HepG2 (cell line): ENCODE results near the gene HLCS. TPM values are rescaled to one million over a fixed set of nuclear protein-coding genes. Genes with fewer than 3 reads are reported as not detected.
"Not testable (repeated sequence)": the region's sequence is repeated elsewhere in the genome, so short reads cannot be mapped to it uniquely, and the experiment has no call there.

Experiments
- ATAC-seq: fragments of 200-7000 bp; cut with Tn5 transposase; 3 replicates; pipeline ENCODE4 v1.9.1; 2020; ENCODE audit warnings: mild to moderate bottlenecking, moderate library complexity
- BruUV-seq: library from RNA; stranded (reverse); fragments of 400-500 nt; replicated peaks from 2 replicates; lab custom pipeline; 2021; lab: Mats Ljungman, UMichigan
- CTCF ChIA-PET: fragments of 300-600 bp; formaldehyde crosslinking; extraction: SDS; loops from one replicate; lab custom pipeline; 2021; ENCODE audit warnings: low total read pairs, inconsistent platforms, low intra/inter-chr PET ratio; lab: Yijun Ruan, JAX
- POLR2A ChIA-PET: fragments of 350-600 bp; sonication (Branson Sonifier 250); formaldehyde crosslinking; loops from one replicate; lab custom pipeline; 2020; ENCODE audit warnings: antibody characterized with exemption, inconsistent platforms; lab: Yijun Ruan, JAX
- DNase-seq: peaks from one replicate; pipeline ENCODE4 v3.0.0-alpha.2; 2015; ENCODE audit warnings: low spot score
- FAIRE-seq: peaks from 3 replicates; lab custom pipeline; 2011; peaks lifted over from hg19 to GRCh38; lab: Jason Lieb, UNC
- H2AFZ ChIP-seq: one replicate; pipeline ENCODE4 v1.6.1; 2011; ENCODE audit warnings: low read length, inconsistent platforms
- H3K27ac ChIP-seq: fragments of 300-600 bp; 3 replicates; pipeline ENCODE4 v1.8.0; 2011; ENCODE audit warnings: mixed run types, mild to moderate bottlenecking, mixed read lengths, low read length, inconsistent platforms; ENCODE audit not compliant: insufficient read depth; ENCODE audit errors: extremely low read length
- H3K27me3 ChIP-seq, 2 experiments: fragments of 200-600 bp in 1 of 2; 2 replicates in 1 of 2; 3 replicates in 1 of 2; pipeline versions ENCODE4 v1.6.0 to v1.8.0; 2011; ENCODE audit warnings: low read length in 2 of 2, mild to moderate bottlenecking in 2 of 2, moderate library complexity in 2 of 2, inconsistent platforms in 1 of 2; ENCODE audit not compliant: insufficient read depth in 2 of 2, control insufficient read depth in 1 of 2
- H3K36me3 ChIP-seq, 2 experiments: fragments of 200-600 bp in 1 of 2; replicated peaks in 1 of 2; 2 replicates in 1 of 2; 3 replicates in 1 of 2; pipeline versions ENCODE4 v1.5.1 to v1.8.0; 2011; ENCODE audit warnings: low read length in 2 of 2, inconsistent platforms in 1 of 2; ENCODE audit not compliant: insufficient read depth in 2 of 2, control insufficient read depth in 1 of 2
- H3K4me1 ChIP-seq: 2 replicates; pipeline ENCODE4 v1.5.1; 2012; ENCODE audit warnings: low read length, inconsistent platforms; ENCODE audit not compliant: insufficient read depth
- H3K4me2 ChIP-seq: 2 replicates; pipeline ENCODE4 v1.6.0; 2011; ENCODE audit warnings: low read depth, low read length, inconsistent platforms
- H3K4me3 ChIP-seq, 3 experiments: fragments of 200-600 bp in 1 of 3; sonication (generic), shearing (Covaris generic) in 1 of 3; replicated peaks in 1 of 3; 2 replicates each; pipeline ENCODE4 v1.5.1; 2011 to 2016; ENCODE audit warnings: low read length in 3 of 3, inconsistent platforms in 2 of 3, low read depth in 2 of 3, mild to moderate bottlenecking in 2 of 3, control low read depth in 1 of 3, mixed read lengths in 1 of 3; ENCODE audit not compliant: insufficient read depth in 1 of 3
- H3K79me2 ChIP-seq: one replicate; pipeline ENCODE4 v1.6.1; 2011; ENCODE audit warnings: low read length, inconsistent platforms; ENCODE audit not compliant: insufficient read depth
- H3K9ac ChIP-seq: 2 replicates; pipeline ENCODE4 v1.6.0; 2011; ENCODE audit warnings: mild to moderate bottlenecking, low read depth, low read length, inconsistent platforms; ENCODE audit not compliant: insufficient read depth
- H3K9me3 ChIP-seq: 2 replicates; pipeline ENCODE4 v1.5.1; 2012; ENCODE audit warnings: mild to moderate bottlenecking, low read length
- H4K20me1 ChIP-seq: 2 replicates; pipeline ENCODE4 v1.6.0; 2011; ENCODE audit warnings: inconsistent platforms, mild to moderate bottlenecking, low read length, moderate library complexity; ENCODE audit not compliant: insufficient read depth
- HMGA1 ChIP-seq: sonication (generic); formaldehyde crosslinking; conservative IDR thresholded peaks from 2 replicates; pipeline ENCODE4 v1.4.0; 2020; ENCODE audit warnings: missing genetic modification reagents
- MAFF ChIP-seq: IDR thresholded peaks from 2 replicates; pipeline ENCODE4 v1.6.1; 2011; ENCODE audit warnings: low read depth, low read length, improper control_type of control experiment
- MAFK ChIP-seq, 2 experiments: IDR thresholded peaks in 1 of 2; conservative IDR thresholded peaks in 1 of 2; 2 replicates each; pipeline ENCODE4 v1.6.1; 2011; ENCODE audit warnings: improper control_type of control experiment in 2 of 2, low read length in 2 of 2
- WGBS: methylation state at CpG from one replicate; pipeline ENCODE4 v1.1.6; 2017; ENCODE audit warnings: low lambda C conversion rate; 5-methylcytosine and 5-hydroxymethylcytosine counted together
- in situ Hi-C: cut with HindIII; loops from 2 replicates; pipeline ENCODE4 v1.10.0; 2017; ENCODE audit warnings: low pct_unique_long_range_greater_than_20kb; ENCODE audit not compliant: extremely low pct_ligation_motif_present
- intact Hi-C: fragments of 100-400 bp; cut with micrococcal nuclease; formaldehyde crosslinking; loops from one replicate; pipeline ENCODE4 v1.10.0; 2022; ENCODE audit not compliant: unreplicated experiment
- polyA plus RNA-seq, 8 experiments: library from polyadenylated mRNA; depleted of rRNA in 3 of 8; stranded (reverse) in 7 of 8; unstranded in 1 of 8; fragments of >200 nt; fragmentation: Illumina TruSeq in 4 of 8; extraction: Trizol in 4 of 8; gene quantifications; 2 replicates each; pipeline versions ENCODE4 v1.2.1 to v1.2.3, GENCODE V29; 2011 to 2016; ENCODE audit warnings: low read depth in 4 of 8, missing spikeins in 1 of 8, mixed read lengths in 1 of 8; ENCODE audit not compliant: insufficient read depth in 1 of 8
- total RNA-seq, 5 experiments: library from RNA; depleted of rRNA; stranded (reverse); fragments of >200 nt; fragmentation: Illumina TruSeq; extraction: Trizol; gene quantifications; 2 replicates each; pipeline ENCODE4 v1.2.3, GENCODE V29; 2016; ENCODE audit warnings: low read depth in 1 of 5

Gene HLCS
- total and polyA plus RNA-seq, 2 of the 13 experiments (the other 11 are each of a cell fraction or from before 2014, with no cell fraction given): 7.9 to 12.3 TPM

DNA sequence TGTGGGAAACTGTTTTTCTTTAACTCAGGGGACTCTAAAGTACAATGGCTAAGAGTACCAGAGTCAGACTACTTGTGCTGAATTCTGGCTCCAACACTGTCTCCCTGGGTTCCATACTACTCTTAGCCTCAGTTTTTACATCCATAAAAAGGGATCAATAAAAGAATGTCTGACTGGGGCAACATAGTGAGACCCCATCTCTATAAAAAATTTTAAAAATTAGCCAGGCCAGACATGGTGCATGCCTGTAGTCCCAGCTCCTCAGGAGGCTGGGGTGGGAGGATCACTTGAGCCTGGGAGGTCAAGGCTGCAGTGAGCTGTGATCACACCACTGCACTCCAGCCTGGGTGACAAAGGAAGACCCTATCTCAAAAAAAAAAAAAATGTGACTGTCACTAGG, 150.4 kb downstream of the HLCS start:
- BruUV-seq, DNase-seq, H3K27ac ChIP-seq, H3K9me3 ChIP-seq, POLR2A ChIA-PET, ATAC-seq, CTCF ChIA-PET, H3K79me2 ChIP-seq, H4K20me1 ChIP-seq, H3K9ac ChIP-seq, H2AFZ ChIP-seq, H3K27me3 ChIP-seq, H3K4me3 ChIP-seq, intact Hi-C loops, in situ Hi-C loops, H3K36me3 ChIP-seq, H3K4me2 ChIP-seq, H3K4me1 ChIP-seq, FAIRE-seq: not testable (repeated sequence)

DNA sequence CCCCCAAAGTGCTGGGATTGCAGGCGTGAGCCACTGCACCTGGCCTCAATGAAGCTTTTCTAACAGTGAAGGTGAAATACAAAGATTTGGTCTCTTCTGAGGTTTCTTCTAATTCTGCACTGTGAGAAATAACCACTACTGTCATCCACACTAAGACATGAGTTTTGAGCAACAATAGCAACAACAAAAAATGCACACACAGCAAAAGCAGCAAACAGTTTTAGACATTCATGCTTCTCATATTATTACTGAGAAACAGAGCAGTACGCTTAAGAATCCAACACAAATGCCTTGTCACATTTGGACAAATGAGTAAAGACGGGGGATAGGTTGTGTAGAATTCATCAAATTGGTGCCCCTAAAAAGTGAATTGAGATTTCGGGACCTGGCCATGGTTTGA, 151.2 kb downstream of the HLCS start:
- ChIA-PET POLR2A (no interaction called here), CTCF (no interaction called here)
- Histone ChIP-seq H3K4me1 (no peaks in the 10 kb centered on the region), H3K9ac (no peak overlapping the region), H3K4me2 (no peak overlapping the region), H3K27ac (no peak overlapping the region), H2AFZ (no peak overlapping the region), H4K20me1 (no peaks in the 10 kb centered on the region), H3K36me3 (no peaks in the 10 kb centered on the region), H3K4me3 (no peak overlapping the region), H3K79me2 (no peaks in the 10 kb centered on the region), H3K27me3 (no peaks in the 10 kb centered on the region), H3K9me3 (no peaks in the 10 kb centered on the region)
- no peak for TF ChIP-seq HMGA1 (CRISPR knock-in tag)
- peak; percentile 83 for TF ChIP-seq MAFF
- TF ChIP-seq MAFK (conservative IDR thresholded peaks at IDR 0.05 in 1 of 2, IDR thresholded peaks at IDR 0.05 in 1 of 2; ENCODE audit: low read length in 2 of 2): peak; percentile 85 to 90
- intact Hi-C loops: no loop called here
- ATAC-seq: no peak
- FAIRE-seq: no peak
- no peak for DNase-seq
- BruUV-seq: no TSS peak
- in situ Hi-C loops: no loop called here
- WGBS: 98% methylated on average over 4 of the region's 4 CpGs
